Mesenchymal stem cell (in vitro differentiated cells and primary cell): Measurements from ENCODE around the gene ADD1.

Experiments used
- DNase-seq: peaks from one replicate; pipeline ENCODE4 v3.0.0-alpha.2; 2013
- H2AFZ ChIP-seq: one replicate; pipeline ENCODE4 v1.6.1; 2013; ENCODE audit warnings: low read depth, mild to moderate bottlenecking, control low read depth, inconsistent platforms, low read length, moderate library complexity
- H2AK5ac ChIP-seq: 2 replicates; pipeline ENCODE4 v1.6.1; 2013; ENCODE audit warnings: low read length, moderate library complexity, mild to moderate bottlenecking, inconsistent platforms; ENCODE audit not compliant: severe bottlenecking
- H2BK120ac ChIP-seq: one replicate; pipeline ENCODE4 v1.6.1; 2013; ENCODE audit warnings: low read depth, mild to moderate bottlenecking, inconsistent platforms, low read length, moderate library complexity
- H2BK12ac ChIP-seq, 2 experiments: one replicate each; pipeline ENCODE4 v1.6.1; 2013; ENCODE audit warnings: inconsistent platforms in 2 of 2, low read length in 2 of 2, mild to moderate bottlenecking in 2 of 2, moderate library complexity in 2 of 2, control low read depth in 1 of 2
- H2BK15ac ChIP-seq: one replicate; pipeline ENCODE4 v1.6.1; 2013; ENCODE audit warnings: mild to moderate bottlenecking, low read depth, inconsistent platforms; ENCODE audit not compliant: poor library complexity, severe bottlenecking
- H2BK5ac ChIP-seq: 2 replicates; pipeline ENCODE4 v1.6.1; 2013; ENCODE audit warnings: low read depth, mild to moderate bottlenecking, low read length, control low read depth, inconsistent platforms; ENCODE audit not compliant: poor library complexity, severe bottlenecking
- H3K14ac ChIP-seq, 2 experiments: one replicate each; pipeline ENCODE4 v1.6.1; 2013; ENCODE audit warnings: inconsistent platforms in 2 of 2, low read length in 2 of 2, control low read depth in 1 of 2, mild to moderate bottlenecking in 1 of 2, moderate library complexity in 1 of 2
- H3K18ac ChIP-seq, 2 experiments: one replicate each; pipeline ENCODE4 v1.6.1; 2013; ENCODE audit warnings: inconsistent platforms in 2 of 2, low read length in 2 of 2, control low read depth in 1 of 2, low read depth in 1 of 2, mild to moderate bottlenecking in 1 of 2
- H3K23ac ChIP-seq, 2 experiments: one replicate each; pipeline ENCODE4 v1.6.1; 2013; ENCODE audit warnings: inconsistent platforms in 2 of 2, low read length in 2 of 2, mild to moderate bottlenecking in 2 of 2, moderate library complexity in 2 of 2, control low read depth in 1 of 2
- H3K27ac ChIP-seq: 2 replicates; pipeline ENCODE4 v1.5.1; 2013; ENCODE audit warnings: mild to moderate bottlenecking, moderate library complexity, low read length, control low read depth, inconsistent platforms; ENCODE audit not compliant: poor library complexity, severe bottlenecking
- H3K27me3 ChIP-seq, 2 experiments: 2 replicates each; pipeline versions ENCODE4 v1.6.1 to v1.7.0; 2013; ENCODE audit warnings: low read length in 2 of 2, mild to moderate bottlenecking in 2 of 2, moderate library complexity in 2 of 2, control low read depth in 1 of 2, inconsistent platforms in 1 of 2; ENCODE audit not compliant: control insufficient read depth in 1 of 2, insufficient read depth in 1 of 2
- H3K36me3 ChIP-seq, 2 experiments: 2 replicates each; pipeline versions ENCODE4 v1.6.1 to v1.7.0; 2013; ENCODE audit warnings: low read length in 2 of 2, control low read depth in 1 of 2, inconsistent platforms in 1 of 2, low read depth in 1 of 2, mild to moderate bottlenecking in 1 of 2; ENCODE audit not compliant: insufficient read depth in 2 of 2, control insufficient read depth in 1 of 2
- H3K4ac ChIP-seq, 2 experiments: one replicate each; pipeline ENCODE4 v1.6.1; 2013; ENCODE audit warnings: inconsistent platforms in 2 of 2, low read length in 2 of 2, mild to moderate bottlenecking in 2 of 2, moderate library complexity in 2 of 2, control low read depth in 1 of 2, low read depth in 1 of 2
- H3K4me1 ChIP-seq: 2 replicates; pipeline ENCODE4 v1.6.1; 2013; ENCODE audit warnings: low read depth, low read length, control low read depth; ENCODE audit not compliant: control insufficient read depth, insufficient read depth
- H3K4me2 ChIP-seq: 2 replicates; pipeline ENCODE4 v1.6.1; 2013; ENCODE audit warnings: low read length, mild to moderate bottlenecking, inconsistent platforms; ENCODE audit not compliant: poor library complexity, severe bottlenecking
- H3K4me3 ChIP-seq, 2 experiments: 2 replicates each; pipeline versions ENCODE4 v1.5.1 to v1.7.0; 2013; ENCODE audit warnings: low read length in 2 of 2, mild to moderate bottlenecking in 2 of 2, control low read depth in 1 of 2, low read depth in 1 of 2; ENCODE audit not compliant: insufficient read depth in 1 of 2
- H3K79me1 ChIP-seq: replicated peaks from 2 replicates; pipeline ENCODE4 v1.6.1; 2013; ENCODE audit warnings: mild to moderate bottlenecking, control low read depth, low read length, inconsistent platforms; ENCODE audit not compliant: poor library complexity, severe bottlenecking
- H3K9ac ChIP-seq: 2 replicates; pipeline ENCODE4 v1.7.0; 2013; ENCODE audit warnings: mild to moderate bottlenecking, low read length, moderate library complexity
- H3K9me3 ChIP-seq: 2 replicates; pipeline ENCODE4 v1.7.0; 2013; ENCODE audit warnings: mild to moderate bottlenecking, low read length; ENCODE audit not compliant: control insufficient read depth
- H4K8ac ChIP-seq: one replicate; pipeline ENCODE4 v1.6.1; 2013; ENCODE audit warnings: inconsistent platforms, mild to moderate bottlenecking, low read length, moderate library complexity
- H4K91ac ChIP-seq: one replicate; pipeline ENCODE4 v1.6.1; 2013; ENCODE audit warnings: mild to moderate bottlenecking, low read length, inconsistent platforms
- WGBS: methylation state at CpG from one replicate; pipeline ENCODE4 v1.1.7; 2013; ENCODE audit warnings: mixed read lengths; 5-methylcytosine and 5-hydroxymethylcytosine counted together

The ADD1 gene

GRCh38 chr4:2820216-2820982, 23.2 kb upstream of the ADD1 start:
- H3K36me3 ChIP-seq, result peaks cover 34 to 73% of the 10 kb centered on the region in 2 experiments
- no peak overlapping the region for H3K4me3 ChIP-seq
- no peaks in the 10 kb centered on the region for H3K27me3 ChIP-seq
- 92% methylated on average over 13 of the region's 13 CpGs for WGBS
- H3K27ac ChIP-seq, result no peak overlapping the region
- H3K9me3 ChIP-seq, result peaks cover 14% of the 10 kb centered on the region
- no peak overlapping the region for H4K91ac ChIP-seq
- H3K4ac ChIP-seq, result no peak overlapping the region
- DNase-seq, result no peak
- H2BK5ac ChIP-seq, result no peak overlapping the region
- H3K9ac ChIP-seq, result no peak overlapping the region
- no peak overlapping the region for H2AK5ac ChIP-seq
- no peak overlapping the region for H4K8ac ChIP-seq
- no peak overlapping the region for H2AFZ ChIP-seq
- H3K23ac ChIP-seq, result no peak overlapping the region
- H3K4me1 ChIP-seq, result peaks cover 48% of the 10 kb centered on the region
- H3K18ac ChIP-seq, result no peak overlapping the region
- peaks cover 31% of the 10 kb centered on the region for H3K79me1 ChIP-seq
- H3K4me2 ChIP-seq, result no peak overlapping the region
- H2BK15ac ChIP-seq, result no peak overlapping the region
- no peak overlapping the region for H2BK120ac ChIP-seq
- no peak overlapping the region for H3K14ac ChIP-seq
- no peak overlapping the region for H2BK12ac ChIP-seq

GRCh38 chr4:2822461-2823300, 21.0 kb upstream of the ADD1 start:
- Histone ChIP-seq H2BK5ac (no peak overlapping the region), H3K14ac (no peak overlapping the region), H3K27me3 (no peaks in the 10 kb centered on the region), H2AK5ac (no peak overlapping the region), H2AFZ (no peak overlapping the region), H2BK120ac (no peak overlapping the region), H2BK15ac (no peak overlapping the region), H3K23ac (no peak overlapping the region), H3K27ac (no peak overlapping the region), H3K18ac (no peak overlapping the region), H3K4me2 (no peak overlapping the region), H2BK12ac (no peak overlapping the region), H4K8ac (no peak overlapping the region), H3K4me3 (no peak overlapping the region), H3K4ac (no peak overlapping the region), H4K91ac (no peak overlapping the region), H3K9me3 (no peaks in the 10 kb centered on the region), H3K9ac (no peak overlapping the region), H3K4me1 (peaks cover 50% of the 10 kb centered on the region), H3K79me1 (peaks cover 29% of the 10 kb centered on the region), H3K36me3 (peaks cover 53 to 82% of the 10 kb centered on the region in 2 experiments)
- no peak for DNase-seq
- WGBS, result 96% methylated on average over 23 of the region's 23 CpGs

- WGBS, result 94% methylated on average over 4 of the region's 4 CpGs
- no peak overlapping the region for H2BK120ac ChIP-seq
- no peak overlapping the region for H3K4me2 ChIP-seq
These were observed 20.4 kb upstream of the ADD1 start for GRCh38 chr4:2823301-2823670.

GRCh38 chr4:2823671-2824328, 19.8 kb upstream of the ADD1 start:
- Histone ChIP-seq H3K9ac (no peak overlapping the region), H3K4me2 (no peak overlapping the region), H2AFZ (no peak overlapping the region), H3K23ac (no peak overlapping the region), H3K79me1 (peaks cover 30% of the 10 kb centered on the region), H2BK15ac (no peak overlapping the region), H2BK120ac (no peak overlapping the region), H3K14ac (no peak overlapping the region), H3K27me3 (no peaks in the 10 kb centered on the region), H3K4me1 (peaks cover 58% of the 10 kb centered on the region), H2BK12ac (no peak overlapping the region), H3K9me3 (no peaks in the 10 kb centered on the region), H2AK5ac (no peak overlapping the region), H3K4ac (no peak overlapping the region), H4K91ac (no peak overlapping the region), H4K8ac (no peak overlapping the region), H3K27ac (no peak overlapping the region), H3K36me3 (peaks cover 64 to 92% of the 10 kb centered on the region in 2 experiments), H2BK5ac (no peak overlapping the region), H3K4me3 (no peak overlapping the region), H3K18ac (no peak overlapping the region)
- DNase-seq, result no peak
- 95% methylated on average over 13 of the region's 14 CpGs for WGBS

More at GRCh38 chr4:2823301-2823670, 20.4 kb upstream of the ADD1 start:
- Histone ChIP-seq H3K9ac (no peak overlapping the region), H3K4me3 (no peak overlapping the region), H4K91ac (no peak overlapping the region), H3K9me3 (no peaks in the 10 kb centered on the region), H2BK5ac (no peak overlapping the region), H2AFZ (no peak overlapping the region), H3K79me1 (peaks cover 30% of the 10 kb centered on the region), H3K27me3 (no peaks in the 10 kb centered on the region), H3K4ac (no peak overlapping the region), H4K8ac (no peak overlapping the region), H2BK12ac (no peak overlapping the region), H3K23ac (no peak overlapping the region), H2AK5ac (no peak overlapping the region), H3K4me1 (peaks cover 54% of the 10 kb centered on the region), H3K18ac (no peak overlapping the region), H3K36me3 (peaks cover 59 to 87% of the 10 kb centered on the region in 2 experiments), H3K14ac (no peak overlapping the region), H2BK15ac (no peak overlapping the region), H3K27ac (no peak overlapping the region)
- DNase-seq, result no peak
